ENCODE measurements around the gene UNCX. TPM values are rescaled to one million over a fixed set of nuclear protein-coding genes. Genes with fewer than 3 reads are reported as not detected.

UNCX gene
- total RNA-seq, 1 donor from 2014 or later, result not detected

DNA sequence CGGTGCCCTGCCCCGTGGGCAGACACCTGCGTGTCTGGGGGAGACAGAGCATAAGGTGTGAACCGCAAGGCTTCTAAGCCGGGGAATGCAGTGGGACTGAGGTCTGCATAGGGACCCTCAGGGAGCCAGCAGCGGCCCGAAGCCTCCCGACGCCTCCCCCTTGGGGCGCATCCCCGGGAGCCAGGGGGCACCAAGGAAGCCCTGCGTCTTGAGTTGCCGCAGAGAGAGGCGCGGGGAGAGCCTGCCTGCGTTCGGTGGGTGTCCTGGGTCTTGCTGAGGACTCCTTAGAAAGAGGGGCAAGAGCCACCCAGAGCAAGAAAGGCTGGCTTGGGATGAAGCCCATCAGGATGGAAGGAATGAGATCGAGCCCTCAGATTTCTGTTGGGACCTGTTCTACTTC is 18.2 kb upstream of the UNCX start:
- Histone ChIP-seq H3K4me1 (peaks cover 7% of the 10 kb centered on the region), H3K36me3 (no peaks in the 10 kb centered on the region), H3K9me3 (no peaks in the 10 kb centered on the region), H3K4me3 (no peak overlapping the region), H3K27me3 (ENCODE audit: low read depth) (peaks cover 74% of the 10 kb centered on the region), H3K27ac (no peak overlapping the region)
- intact Hi-C loops (cut with DNase I), result no loop called here
- DNase-seq (no peak), ATAC-seq (no peak)
- TF ChIP-seq, protein P1, sequence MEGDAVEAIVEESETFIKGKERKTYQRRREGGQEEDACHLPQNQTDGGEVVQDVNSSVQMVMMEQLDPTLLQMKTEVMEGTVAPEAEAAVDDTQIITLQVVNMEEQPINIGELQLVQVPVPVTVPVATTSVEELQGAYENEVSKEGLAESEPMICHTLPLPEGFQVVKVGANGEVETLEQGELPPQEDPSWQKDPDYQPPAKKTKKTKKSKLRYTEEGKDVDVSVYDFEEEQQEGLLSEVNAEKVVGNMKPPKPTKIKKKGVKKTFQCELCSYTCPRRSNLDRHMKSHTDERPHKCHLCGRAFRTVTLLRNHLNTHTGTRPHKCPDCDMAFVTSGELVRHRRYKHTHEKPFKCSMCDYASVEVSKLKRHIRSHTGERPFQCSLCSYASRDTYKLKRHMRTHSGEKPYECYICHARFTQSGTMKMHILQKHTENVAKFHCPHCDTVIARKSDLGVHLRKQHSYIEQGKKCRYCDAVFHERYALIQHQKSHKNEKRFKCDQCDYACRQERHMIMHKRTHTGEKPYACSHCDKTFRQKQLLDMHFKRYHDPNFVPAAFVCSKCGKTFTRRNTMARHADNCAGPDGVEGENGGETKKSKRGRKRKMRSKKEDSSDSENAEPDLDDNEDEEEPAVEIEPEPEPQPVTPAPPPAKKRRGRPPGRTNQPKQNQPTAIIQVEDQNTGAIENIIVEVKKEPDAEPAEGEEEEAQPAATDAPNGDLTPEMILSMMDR (IDR thresholded peaks at IDR 0.05), result no peak

DNA sequence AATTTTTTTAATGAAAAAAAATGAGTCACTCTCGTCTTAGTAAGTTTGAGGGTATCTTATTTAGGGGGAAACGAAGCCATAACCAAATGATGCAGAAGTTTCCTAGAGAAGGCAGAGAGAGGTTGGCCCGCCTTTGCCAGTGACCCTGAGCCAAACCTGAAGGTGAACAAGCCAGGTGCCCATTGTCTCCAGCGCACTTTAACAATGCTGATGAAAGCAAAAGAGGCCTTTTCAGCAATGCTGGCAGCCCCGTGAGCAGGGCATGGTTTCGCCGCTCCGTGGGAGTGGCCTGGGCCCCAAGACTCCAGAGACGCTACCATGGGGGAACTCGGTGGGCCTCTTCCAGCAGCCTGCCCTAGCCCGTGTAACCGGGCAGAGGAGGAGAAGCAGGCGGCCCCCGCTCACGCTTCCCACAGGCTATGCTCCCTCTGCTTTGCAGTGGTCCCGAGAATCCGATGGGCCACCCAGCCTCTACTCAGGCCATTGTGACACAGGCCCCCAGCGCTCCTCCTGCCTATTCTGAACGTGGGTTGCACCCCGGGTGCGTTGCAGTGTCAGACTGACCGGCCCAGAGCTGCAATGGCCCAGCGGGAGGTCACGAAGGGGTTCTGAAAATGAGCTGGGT is 14.0 kb upstream of the UNCX start:
- H3K27ac ChIP-seq, result no peak overlapping the region
- H3K9me3 ChIP-seq, result no peaks in the 10 kb centered on the region
- intact Hi-C loops (cut with DNase I), result no loop called here
- TF ChIP-seq, protein P1 (IDR thresholded peaks at IDR 0.05), result no peak
- ATAC-seq (no peak), DNase-seq (no peak)
- no peaks in the 10 kb centered on the region for H3K36me3 ChIP-seq
- H3K27me3 ChIP-seq (ENCODE audit: low read depth), result peaks cover 81% of the 10 kb centered on the region
- no peaks in the 10 kb centered on the region for H3K4me1 ChIP-seq
- H3K4me3 ChIP-seq, result no peak overlapping the region

DNA sequence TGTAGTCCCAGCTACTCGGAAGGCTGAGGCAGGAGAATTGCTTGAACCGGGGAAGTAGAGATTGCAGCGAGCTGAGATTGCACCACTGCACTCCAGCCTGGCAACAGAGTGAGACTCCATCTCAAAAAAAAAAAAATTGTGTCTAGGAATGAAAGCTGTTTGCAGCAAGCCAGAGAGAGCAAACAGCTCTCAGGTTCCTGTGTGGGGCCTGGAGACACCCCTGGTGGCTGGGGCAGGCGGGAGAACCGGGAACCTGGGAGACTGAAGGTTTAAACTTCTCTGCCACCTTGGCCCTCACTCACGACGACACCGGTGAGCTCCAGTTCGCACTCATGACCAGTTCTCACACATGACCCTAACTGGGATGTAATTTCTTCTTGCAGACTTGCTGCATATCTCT is 13.2 kb upstream of the UNCX start:
- no peak for ATAC-seq
- Histone ChIP-seq H3K9me3 (no peaks in the 10 kb centered on the region), H3K27me3 (ENCODE audit: low read depth) (peaks cover 81% of the 10 kb centered on the region), H3K4me3 (no peak overlapping the region), H3K4me1 (no peaks in the 10 kb centered on the region), H3K36me3 (no peaks in the 10 kb centered on the region), H3K27ac (no peak overlapping the region)
- intact Hi-C loops (cut with DNase I), result no loop called here
- TF ChIP-seq, protein P1 (IDR thresholded peaks at IDR 0.05), result no peak
- DNase-seq, result no peak

DNA sequence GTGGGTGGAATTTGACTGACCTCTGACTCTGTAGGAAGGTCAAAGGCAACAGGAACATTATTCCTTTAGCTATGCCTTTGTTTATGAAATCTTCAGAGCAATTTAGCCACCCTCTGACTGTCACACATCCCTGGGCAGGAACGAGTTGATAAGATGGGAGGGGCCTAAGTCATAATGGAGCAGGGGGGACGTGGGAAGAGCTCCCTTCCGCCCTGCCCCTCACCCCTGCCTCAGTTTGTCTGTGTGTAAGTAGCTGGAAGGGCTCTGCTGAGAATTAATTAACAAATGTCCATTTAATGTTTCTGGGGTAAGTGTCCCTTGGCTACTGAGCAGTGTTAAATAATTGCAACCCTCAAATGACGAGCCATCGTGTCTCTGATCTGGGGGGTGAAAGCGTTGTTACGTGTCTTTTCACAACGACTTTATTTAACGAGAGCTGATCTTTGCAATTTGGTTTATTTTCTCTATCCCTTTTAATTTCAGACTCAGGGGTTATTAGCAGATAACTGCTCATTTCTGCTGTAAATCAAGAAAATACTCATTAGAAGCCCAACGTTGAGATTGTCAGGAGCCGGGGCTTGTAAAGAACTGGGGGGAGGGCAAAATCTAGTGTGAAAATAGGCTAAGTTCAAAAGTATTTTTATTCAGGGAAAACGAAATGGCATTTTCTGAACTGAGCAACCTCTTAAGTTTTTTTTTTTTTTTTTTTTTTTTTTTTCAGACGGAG is 12.5 kb upstream of the UNCX start:
- TF ChIP-seq, protein P1 (IDR thresholded peaks at IDR 0.05), result no peak
- Histone ChIP-seq H3K27me3 (ENCODE audit: low read depth) (peaks cover 81% of the 10 kb centered on the region), H3K4me1 (no peaks in the 10 kb centered on the region), H3K27ac (no peak overlapping the region), H3K4me3 (no peak overlapping the region), H3K36me3 (no peaks in the 10 kb centered on the region), H3K9me3 (no peaks in the 10 kb centered on the region)
- ATAC-seq, result no peak
- no peak for DNase-seq
- intact Hi-C loops (cut with DNase I), result no loop called here

DNA sequence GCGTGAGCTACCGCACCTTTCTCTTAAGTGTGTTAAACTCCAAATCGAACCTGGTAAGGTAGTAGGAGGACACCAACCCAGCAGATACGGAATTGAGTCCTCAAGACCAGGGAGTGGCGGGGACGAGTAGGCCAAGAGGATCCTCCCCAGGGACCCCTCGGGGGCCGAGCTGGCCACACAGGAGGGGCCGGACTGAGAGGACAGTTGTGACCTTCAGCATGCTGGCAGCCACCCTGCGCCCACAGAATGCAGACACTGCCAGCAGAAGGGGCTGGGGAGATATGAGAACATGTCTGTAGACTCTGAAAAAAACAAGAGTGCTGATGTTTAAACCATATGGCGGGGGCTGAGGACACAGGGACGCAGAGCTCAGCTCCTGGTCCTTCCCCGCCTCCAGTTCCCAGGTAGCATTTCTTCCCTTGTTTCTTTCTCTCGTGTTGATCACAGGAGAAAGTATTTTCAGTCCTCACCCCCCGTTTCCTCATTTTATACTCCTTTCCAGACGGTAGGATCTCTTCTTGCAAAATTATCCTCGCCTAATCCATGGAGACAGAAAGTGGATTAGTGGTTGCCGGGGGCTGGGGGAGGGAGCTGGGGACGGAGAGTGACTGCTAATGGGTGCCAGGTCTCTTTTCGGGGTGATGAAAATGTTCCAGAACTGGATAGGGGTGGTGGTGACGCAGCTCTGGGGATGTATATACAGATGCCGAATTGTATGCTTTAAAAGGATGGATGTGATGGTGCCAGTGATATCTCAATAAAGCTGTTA is 11.5 kb upstream of the UNCX start:
- H3K36me3 ChIP-seq, result no peaks in the 10 kb centered on the region
- no peak overlapping the region for H3K4me3 ChIP-seq
- intact Hi-C loops (cut with DNase I), result no loop called here
- H3K27me3 ChIP-seq (ENCODE audit: low read depth), result peaks cover 84% of the 10 kb centered on the region
- H3K27ac ChIP-seq, result no peak overlapping the region
- TF ChIP-seq, protein P1 (IDR thresholded peaks at IDR 0.05), result no peak
- H3K4me1 ChIP-seq, result no peaks in the 10 kb centered on the region
- no peaks in the 10 kb centered on the region for H3K9me3 ChIP-seq
- DNase-seq (no peak), ATAC-seq (no peak)
